ENCODE results near the gene HNRNPA2B1. TPM values are rescaled to one million over a fixed set of nuclear protein-coding genes. Genes with fewer than 3 reads are reported as not detected.

HNRNPA2B1 gene
- total and polyA plus RNA-seq, 2 of the 4 experiments (the other 2 are of a cell fraction) = 49.3 to 515 TPM

GRCh38 chr7:26168458-26169023, 32.0 kb downstream of the HNRNPA2B1 start:
- H4K91ac ChIP-seq (ENCODE audit: insufficient read depth, low read depth, low read length) = no peak overlapping the region
- peaks cover 3% of the 10 kb centered on the region; the same call in 1 of the 2 replicates for H3K4me1 ChIP-seq (ENCODE audit: control insufficient read depth, insufficient read depth, low read length)
- dilution Hi-C loops (cut with HindIII; ENCODE audit: low sequenced_read_pairs, unreplicated experiment) (no loop called here), intact Hi-C loops (cut with micrococcal nuclease) (no loop called here), in situ Hi-C loops (cut with MboI; ENCODE audit: low sequenced_read_pairs) (no loop called here)
- H3K18ac ChIP-seq (ENCODE audit: low read depth, low read length) = no peak overlapping the region
- H3K9ac ChIP-seq (ENCODE audit: low read depth, low read length) = no peak overlapping the region
- TF ChIP-seq MXI1 (IDR thresholded peaks at IDR 0.05; ENCODE audit: borderline replicate concordance, low read depth, low read length) (no peak), SMC3 (IDR thresholded peaks at IDR 0.05; ENCODE audit: low read depth, low read length) (no peak), RAD21 (IDR thresholded peaks at IDR 0.05; ENCODE audit: low read length) (no peak), CEBPB (IDR thresholded peaks at IDR 0.05; ENCODE audit: low read depth, low read length) (no peak), RFX5 (IDR thresholded peaks at IDR 0.05; ENCODE audit: low read depth, low read length) (no peak), MAFK (IDR thresholded peaks at IDR 0.05; ENCODE audit: low read depth, low read length) (0 out of 2 replicates have a peak, but pooled peaks have one; percentile 7), NFE2L2 (IDR thresholded peaks at IDR 0.05; ENCODE audit: low read depth, low read length) (no peak), MAZ (IDR thresholded peaks at IDR 0.05; ENCODE audit: borderline replicate concordance, low read depth, low read length) (no peak)
- TF ChIP-seq, protein P1, sequence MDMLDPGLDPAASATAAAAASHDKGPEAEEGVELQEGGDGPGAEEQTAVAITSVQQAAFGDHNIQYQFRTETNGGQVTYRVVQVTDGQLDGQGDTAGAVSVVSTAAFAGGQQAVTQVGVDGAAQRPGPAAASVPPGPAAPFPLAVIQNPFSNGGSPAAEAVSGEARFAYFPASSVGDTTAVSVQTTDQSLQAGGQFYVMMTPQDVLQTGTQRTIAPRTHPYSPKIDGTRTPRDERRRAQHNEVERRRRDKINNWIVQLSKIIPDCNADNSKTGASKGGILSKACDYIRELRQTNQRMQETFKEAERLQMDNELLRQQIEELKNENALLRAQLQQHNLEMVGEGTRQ (IDR thresholded peaks at IDR 0.05; ENCODE audit: low read depth, low read length) = no peak
- no TSS peak for BruUV-seq (replicated peaks)
- ATAC-seq (ENCODE audit: low read depth) (no peak), DNase-seq (no peak)
- no peak overlapping the region for H2BK5ac ChIP-seq (ENCODE audit: low read depth, low read length, poor library complexity, severe bottlenecking)
- no peak overlapping the region for H3K4me2 ChIP-seq (ENCODE audit: low read depth, low read length)
- H3K4ac ChIP-seq (ENCODE audit: low read depth, low read length) = no peak overlapping the region
- no peak overlapping the region for H2AK9ac ChIP-seq (replicated peaks; ENCODE audit: low read depth, low read length, poor library complexity)
- H3K4me3 ChIP-seq (ENCODE audit: insufficient read depth, low read depth, low read length) = no peak overlapping the region
- POLR2A ChIA-PET (ENCODE audit: unreplicated experiment) = no interaction called here
- no peak overlapping the region for H2BK20ac ChIP-seq (ENCODE audit: low read depth, low read length)
- no peak overlapping the region for H3K56ac ChIP-seq (ENCODE audit: extremely low read depth, insufficient read depth, low read length)
- H3K36me3 ChIP-seq (ENCODE audit: control insufficient read depth, insufficient read depth, low read length) = no peaks in the 10 kb centered on the region
- no peak overlapping the region for H4K8ac ChIP-seq (ENCODE audit: low read depth in 2 of 2, low read length in 2 of 2)
- no peak overlapping the region for H3K27ac ChIP-seq (ENCODE audit: insufficient read depth, low read length)
- CTCF ChIA-PET = no interaction called here
- H3K9me3 ChIP-seq (ENCODE audit: control insufficient read depth, insufficient read depth, low read length) = no peaks in the 10 kb centered on the region
- H2BK120ac ChIP-seq (ENCODE audit: low read depth, low read length) = no peak overlapping the region
- H3K79me1 ChIP-seq (ENCODE audit: low read depth in 1 of 2, low read length in 2 of 2) = peaks cover 3 to 14% of the 10 kb centered on the region in 2 experiments; a peak in 2 of 4 replicates
- no peak overlapping the region for H2BK15ac ChIP-seq (ENCODE audit: low read depth, low read length)
- no peaks in the 10 kb centered on the region for H4K20me1 ChIP-seq (ENCODE audit: insufficient read depth, low read length)
- H4K5ac ChIP-seq (ENCODE audit: low read depth, low read length) = no peak overlapping the region
- no peak overlapping the region for H3K23ac ChIP-seq (ENCODE audit: low read depth, low read length)
- no CpG with 5 or more reads among the region's 6 CpGs for WGBS, 2 experiments (ENCODE audit: extremely low coverage in 2 of 2, insufficient read length in 1 of 2)
- no peaks in the 10 kb centered on the region for H3K27me3 ChIP-seq (ENCODE audit: control insufficient read depth, insufficient read depth, low read length)
- no peak overlapping the region for H2AFZ ChIP-seq (replicated peaks; ENCODE audit: low read length, poor library complexity)
- no peak overlapping the region for H2AK5ac ChIP-seq (ENCODE audit: low read depth, low read length)
- H3K14ac ChIP-seq (replicated peaks; ENCODE audit: low read depth, low read length) = no peak overlapping the region
- H3K9me1 ChIP-seq (ENCODE audit: insufficient read depth, low read length) = peaks cover 8% of the 10 kb centered on the region

Data from IMR-90 (cell line).